ENCODE measurements around the gene PCDHGA3.
"Not testable (repeated sequence)": the region's sequence is repeated elsewhere in the genome, so short reads cannot be mapped to it uniquely, and the experiment has no call there.

Gene PCDHGA3

DNA sequence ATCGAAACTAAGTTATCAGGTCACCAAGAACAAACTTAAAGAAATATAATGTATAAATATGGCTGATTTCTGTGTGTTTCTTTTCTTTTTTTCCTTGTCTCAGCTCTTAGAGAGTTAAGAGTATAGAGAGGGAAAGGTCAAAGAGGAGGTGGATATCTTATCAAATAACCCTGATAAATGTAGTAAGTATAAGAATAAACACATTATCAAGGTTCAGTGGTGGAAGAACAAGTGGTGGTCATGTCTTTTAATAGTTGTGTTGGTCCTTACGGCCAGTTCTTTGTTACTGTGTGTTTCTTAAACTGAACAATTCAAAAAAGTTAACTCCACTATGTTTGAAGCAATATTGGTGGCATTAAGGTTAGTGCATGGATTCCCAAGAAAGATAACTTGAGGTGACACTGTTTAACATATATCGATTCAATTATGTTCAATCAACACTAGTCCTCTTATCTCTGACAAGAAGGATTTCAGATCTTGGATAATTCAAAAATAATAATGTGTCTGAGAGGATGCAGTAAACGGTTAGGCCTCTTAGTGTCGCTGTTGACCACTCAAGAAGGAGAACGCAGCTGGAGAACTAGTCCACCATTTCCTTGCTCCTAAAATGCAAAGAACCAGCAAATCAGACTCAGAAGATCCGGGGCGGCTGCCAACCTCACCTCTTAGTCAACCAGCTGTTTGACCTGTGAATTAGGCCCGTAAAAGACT lies at the start of gene PCDHGA3:
Gene PCDHGA3 (plus strand): TSS at position 588 of the 711 bp plus-strand sequence. CDS start 205 bp downstream, outside the sequence.
- DNase-seq (ENCODE audit: low spot score) = no peak

GRCh38 chr5:141298376-141298775 lies 45.3 kb upstream of the PCDHGA3 start:
- no peak for DNase-seq (ENCODE audit: low spot score)

- DNase-seq (ENCODE audit: low spot score) = no peak
Measured at GRCh38 chr5:141303756-141304155, 39.9 kb upstream of the PCDHGA3 start, which contains the start of gene SLC25A2. SLC25A2 (minus strand) TSS chr5:141304049; CDS start chr5:141303865, 184 bp downstream.

DNA sequence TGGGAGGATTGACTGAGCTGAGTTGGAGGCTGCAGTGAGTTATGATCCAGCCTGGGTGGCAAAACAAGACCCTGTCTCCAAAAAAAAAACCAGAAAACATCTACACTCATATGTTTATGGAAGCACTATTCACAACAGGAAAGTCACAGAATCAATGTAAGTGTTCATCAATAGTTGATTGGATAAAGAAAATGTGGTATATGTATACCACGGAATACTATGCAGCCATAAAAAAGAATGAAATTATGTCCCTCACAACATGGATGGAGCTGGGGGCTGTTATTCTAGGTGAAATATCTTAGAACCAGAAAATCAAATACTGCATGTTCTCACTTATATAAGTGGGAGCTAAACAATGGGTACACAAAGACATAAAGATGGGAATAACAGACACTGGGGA lies 37.0 kb upstream of the PCDHGA3 start:
- DNase-seq (ENCODE audit: low spot score) = no peak

- DNase-seq (ENCODE audit: low spot score) = no peak
Measured at GRCh38 chr5:141313711-141314110, 29.9 kb upstream of the PCDHGA3 start.

DNA sequence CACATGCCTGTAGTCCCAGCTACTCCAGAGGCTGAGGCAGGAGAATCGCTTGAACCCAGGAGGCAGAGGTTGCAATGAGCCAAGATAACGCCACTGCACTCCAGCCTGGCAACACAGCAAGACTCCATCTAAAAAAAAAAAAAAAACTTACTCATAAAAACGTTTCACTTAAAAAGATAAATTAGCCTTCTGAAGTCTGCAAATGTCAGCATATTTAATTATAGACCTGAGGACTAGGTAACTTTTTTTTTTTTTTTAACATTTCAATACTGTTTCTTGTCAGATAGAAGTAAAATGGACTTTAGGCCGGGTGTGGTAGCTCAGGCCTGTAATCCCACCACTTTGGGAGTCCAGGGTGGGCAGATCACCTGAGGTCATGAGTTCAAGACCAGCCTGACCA lies 26.7 kb upstream of the PCDHGA3 start:
- not testable (repeated sequence) for DNase-seq (ENCODE audit: low spot score)

GRCh38 chr5:141319202-141319601 lies 24.4 kb upstream of the PCDHGA3 start:
- no peak for DNase-seq (ENCODE audit: low spot score)

DNA sequence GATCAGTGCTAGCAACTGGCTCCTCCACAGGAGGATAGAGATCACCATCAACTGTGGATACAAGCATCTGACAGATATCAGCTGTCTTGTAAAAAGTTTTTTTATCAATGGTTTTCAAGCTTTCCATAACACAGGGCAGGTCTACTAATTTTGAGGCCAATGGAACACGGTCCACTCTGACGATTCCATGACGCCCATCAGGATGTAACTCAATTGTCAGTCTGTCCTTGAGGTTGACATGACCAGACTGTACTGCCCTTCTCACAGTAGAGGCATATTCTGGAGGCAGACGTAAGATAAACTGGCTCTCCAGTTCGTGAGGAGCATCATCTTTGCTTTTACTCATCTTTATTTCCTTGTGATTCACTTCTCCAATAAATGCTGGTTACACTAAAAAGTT lies 23.9 kb upstream of the PCDHGA3 start:
- DNase-seq (ENCODE audit: low spot score) = no peak

DNA sequence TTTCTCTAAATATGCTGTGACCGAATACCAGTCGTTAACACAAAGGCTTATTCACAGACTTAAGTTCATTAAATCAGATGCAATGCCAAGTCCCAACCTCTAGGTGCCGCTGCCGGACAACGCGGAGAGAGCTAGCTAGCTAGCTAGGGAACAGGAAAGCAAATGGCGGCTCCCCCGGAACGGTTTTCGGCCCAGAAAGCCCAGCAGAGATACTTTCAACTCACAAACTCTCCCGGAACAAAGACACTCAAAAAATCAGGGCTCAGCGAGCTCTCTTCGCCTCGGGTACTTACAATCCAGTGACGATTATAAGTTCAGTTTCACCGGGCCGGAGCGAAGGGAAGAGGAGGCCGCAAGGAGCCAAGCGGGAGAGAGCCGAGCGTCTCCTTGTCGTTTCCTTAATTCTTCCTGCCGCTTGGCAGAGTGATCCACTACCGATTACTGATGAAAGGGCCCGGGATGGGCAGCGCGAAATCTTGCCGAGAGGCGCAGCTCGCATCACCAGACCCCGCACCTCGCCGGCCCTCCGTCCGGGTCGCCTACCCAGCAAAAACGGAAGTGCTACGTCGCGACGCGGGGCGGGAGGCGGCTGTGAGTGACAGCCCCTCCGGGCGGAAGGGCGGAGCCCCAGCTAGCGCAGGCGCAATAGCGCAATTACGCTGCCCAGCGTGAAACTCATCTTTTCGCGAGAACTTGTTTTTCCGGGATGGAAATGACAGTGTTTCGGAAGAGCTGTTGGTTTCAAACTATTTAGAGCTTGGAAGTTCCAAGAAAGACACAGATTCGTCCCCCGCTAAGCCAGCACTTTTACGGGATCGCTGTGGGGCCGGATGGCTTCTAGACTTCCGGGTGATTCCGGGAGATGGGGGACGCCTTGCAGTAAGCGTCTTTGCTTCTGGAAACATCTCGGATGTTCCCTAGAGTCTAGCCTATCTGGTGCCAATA lies 23.1 kb upstream of the PCDHGA3 start, which contains the start of gene TAF7:
Gene TAF7 (minus strand): TSS at position 560 of the 945 bp plus-strand sequence. CDS start 740 bp downstream, outside the sequence.
- peak; percentile 97 for DNase-seq (ENCODE audit: low spot score)

DNA sequence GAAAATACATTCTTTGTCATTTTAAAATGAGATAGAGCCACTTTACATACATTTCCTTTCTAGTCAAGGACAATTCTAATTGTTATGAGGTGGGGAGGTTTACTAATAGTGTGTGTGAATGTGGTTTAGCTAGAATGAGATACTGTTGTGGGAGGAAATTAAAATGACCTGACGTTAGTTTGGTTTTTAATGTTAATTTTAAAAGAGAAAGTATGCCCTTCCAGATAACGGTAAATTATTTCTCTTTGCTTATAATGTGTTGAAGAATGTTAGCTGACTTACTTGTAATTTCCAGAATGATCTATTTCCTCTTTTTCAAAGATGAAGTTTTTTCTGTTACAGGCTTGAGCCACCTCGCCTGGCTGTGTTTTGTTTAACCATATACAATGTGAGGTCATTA lies 21.4 kb upstream of the PCDHGA3 start:
- DNase-seq (ENCODE audit: low spot score) = no peak

GRCh38 chr5:141326088-141326854 lies 17.4 kb upstream of the PCDHGA3 start:
- peak; percentile 81 for DNase-seq (ENCODE audit: low spot score)

GRCh38 chr5:141328231-141328630 lies 15.4 kb upstream of the PCDHGA3 start:
- no peak for DNase-seq (ENCODE audit: low spot score)

- peak; percentile 63 for DNase-seq (ENCODE audit: low spot score)
Measured at GRCh38 chr5:141330299-141331080, 13.1 kb upstream of the PCDHGA3 start, which contains the start of gene PCDHGA1. PCDHGA1 (plus strand) TSS chr5:141330514.

- not testable (repeated sequence) for DNase-seq (ENCODE audit: low spot score)
Measured at GRCh38 chr5:141332571-141332970, 11.1 kb upstream of the PCDHGA3 start.

GRCh38 chr5:141338538-141339306 lies 4.9 kb upstream of the PCDHGA3 start, which contains the start of gene PCDHGA2:
PCDHGA2 (plus strand) TSS chr5:141338760.
- DNase-seq (ENCODE audit: low spot score) = peak; percentile 54

DNA sequence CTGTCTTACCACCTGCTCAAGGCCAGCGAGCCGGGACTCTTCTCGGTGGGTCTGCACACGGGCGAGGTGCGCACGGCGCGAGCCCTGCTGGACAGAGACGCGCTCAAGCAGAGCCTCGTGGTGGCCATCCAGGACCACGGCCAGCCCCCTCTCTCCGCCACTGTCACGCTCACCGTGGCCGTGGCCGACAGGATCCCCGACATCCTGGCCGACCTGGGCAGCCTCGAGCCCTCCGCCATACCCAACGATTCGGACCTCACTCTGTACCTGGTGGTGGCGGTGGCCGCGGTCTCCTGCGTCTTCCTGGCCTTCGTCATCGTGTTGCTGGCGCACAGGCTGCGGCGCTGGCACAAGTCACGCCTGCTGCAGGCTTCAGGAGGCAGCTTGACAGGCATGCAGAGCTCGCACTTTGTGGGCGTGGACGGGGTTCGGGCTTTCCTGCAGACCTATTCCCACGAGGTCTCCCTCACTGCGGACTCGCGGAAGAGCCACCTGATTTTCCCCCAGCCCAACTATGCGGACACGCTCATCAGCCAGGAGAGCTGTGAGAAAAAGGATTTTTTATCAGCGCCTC lies 2.8 kb upstream of the PCDHGA3 start:
- DNase-seq (ENCODE audit: low spot score) = not testable (repeated sequence)

DNA sequence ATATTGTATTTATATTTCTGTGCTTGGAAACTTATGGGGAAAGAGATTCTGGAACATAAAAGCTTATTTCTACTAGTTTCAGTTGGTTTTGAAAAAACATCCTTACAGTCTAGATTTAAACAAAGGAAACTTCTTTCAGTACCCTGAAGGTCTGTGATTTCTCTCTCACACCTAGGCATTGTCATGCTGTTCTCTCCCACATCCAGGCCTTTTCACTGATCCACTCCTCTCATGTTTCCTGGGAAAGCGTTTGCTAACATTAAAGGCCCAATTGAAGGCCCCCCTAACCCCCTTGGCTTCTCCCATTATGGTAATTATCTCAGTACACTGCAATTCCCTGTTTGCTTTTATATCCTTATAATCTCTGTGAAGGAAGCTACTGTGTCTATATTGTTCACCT lies 856 bp upstream of the PCDHGA3 start:
- no peak for DNase-seq (ENCODE audit: low spot score)

DNA sequence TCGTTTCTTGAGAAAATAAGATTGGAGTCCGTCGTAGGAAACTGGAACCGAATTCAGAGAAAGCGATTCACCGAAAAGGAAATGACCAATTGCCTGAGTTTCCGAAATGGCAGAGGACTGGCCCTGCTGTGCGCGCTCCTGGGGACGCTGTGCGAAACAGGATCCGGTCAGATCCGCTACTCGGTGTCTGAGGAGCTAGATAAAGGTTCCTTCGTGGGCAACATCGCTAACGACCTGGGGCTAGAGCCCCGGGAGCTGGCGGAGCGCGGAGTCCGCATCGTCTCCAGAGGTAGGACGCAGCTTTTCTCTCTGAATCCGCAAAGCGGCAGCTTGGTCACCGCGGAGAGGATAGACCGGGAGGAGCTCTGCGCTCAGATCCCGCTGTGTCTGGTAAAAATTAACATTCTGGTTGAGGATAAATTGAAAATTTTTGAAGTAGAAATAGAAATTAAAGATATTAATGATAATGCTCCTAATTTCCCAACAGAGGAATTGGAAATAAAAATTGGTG lies 379 bp downstream of the PCDHGA3 start:
- DNase-seq (ENCODE audit: low spot score) = no peak

DNA sequence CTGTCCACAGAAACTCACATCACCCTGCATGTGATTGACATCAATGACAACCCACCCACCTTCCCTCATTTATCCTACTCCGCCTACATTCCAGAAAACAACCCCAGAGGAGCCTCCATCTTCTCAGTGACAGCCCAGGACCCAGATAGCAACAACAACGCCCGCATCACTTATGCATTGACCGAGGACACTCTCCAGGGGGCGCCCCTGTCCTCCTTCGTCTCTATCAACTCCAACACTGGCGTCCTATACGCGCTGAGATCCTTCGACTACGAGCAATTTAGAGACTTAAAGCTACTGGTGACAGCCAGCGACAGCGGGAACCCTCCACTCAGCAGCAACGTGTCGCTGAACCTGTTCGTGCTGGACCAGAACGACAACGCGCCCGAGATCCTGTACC lies 1.7 kb downstream of the PCDHGA3 start:
- DNase-seq (ENCODE audit: low spot score) = no peak

DNA sequence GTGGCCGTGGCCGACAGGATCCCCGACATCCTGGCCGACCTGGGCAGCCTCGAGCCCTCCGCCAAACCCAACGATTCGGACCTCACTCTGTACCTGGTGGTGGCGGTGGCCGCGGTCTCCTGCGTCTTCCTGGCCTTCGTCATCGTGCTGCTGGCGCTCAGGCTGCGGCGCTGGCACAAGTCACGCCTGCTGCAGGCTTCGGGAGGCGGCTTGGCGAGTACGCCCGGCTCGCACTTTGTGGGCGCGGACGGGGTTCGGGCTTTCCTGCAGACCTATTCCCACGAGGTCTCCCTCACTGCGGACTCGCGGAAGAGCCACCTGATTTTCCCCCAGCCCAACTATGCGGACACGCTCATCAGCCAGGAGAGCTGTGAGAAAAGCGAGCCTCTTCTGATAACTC lies 2.4 kb downstream of the PCDHGA3 start:
- not testable (repeated sequence) for DNase-seq (ENCODE audit: low spot score)

Data from AG08395 (cell line).